Hindlimb muscle (tissue), 1 donor: ENCODE data around the gene HIF1A. TPM values are rescaled to one million over a fixed set of nuclear protein-coding genes. Genes with fewer than 3 reads are reported as not detected.
A peak's percentile ranks its signal among the peaks of the same experiment; 100 is the strongest.
"Not testable (repeated sequence)": the region's sequence is repeated elsewhere in the genome, so short reads cannot be mapped to it uniquely, and the experiment has no call there.

ENCODE experiments used
- DNase-seq: peaks from one replicate; pipeline ENCODE4 v3.0.0-alpha.2; 2013
- polyA plus RNA-seq: library from polyadenylated mRNA; unstranded; fragments of 120-200 nt; gene quantifications from one replicate; pipeline ENCODE4 v1.2.1, GENCODE V29; 2013; ENCODE audit not compliant: insufficient read length

The HIF1A gene
- polyA plus RNA-seq, 1 donor = 56.4 TPM

- no peak for DNase-seq
These were observed 20.0 kb upstream of the HIF1A start for GRCh38 chr14:61675291-61675690.

DNA sequence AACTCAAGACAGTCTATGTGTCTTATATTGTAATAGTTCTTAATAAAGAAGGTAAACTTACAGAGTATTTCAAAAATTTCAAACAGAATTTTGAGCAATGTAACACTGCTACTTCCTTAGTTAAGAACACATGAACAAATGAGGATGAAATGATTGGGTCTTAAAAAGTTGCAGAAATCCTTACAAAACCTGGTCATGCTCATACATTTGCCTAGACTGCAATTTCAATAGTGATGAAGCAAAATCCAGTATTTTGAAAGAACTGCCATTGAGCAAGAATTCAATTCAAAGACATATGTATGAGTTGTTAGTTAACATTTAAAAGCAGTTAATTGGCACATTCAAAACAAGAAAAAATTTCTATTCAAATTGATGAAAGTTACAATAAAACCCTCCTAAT lies 17.8 kb upstream of the HIF1A start:
- DNase-seq = no peak

DNA sequence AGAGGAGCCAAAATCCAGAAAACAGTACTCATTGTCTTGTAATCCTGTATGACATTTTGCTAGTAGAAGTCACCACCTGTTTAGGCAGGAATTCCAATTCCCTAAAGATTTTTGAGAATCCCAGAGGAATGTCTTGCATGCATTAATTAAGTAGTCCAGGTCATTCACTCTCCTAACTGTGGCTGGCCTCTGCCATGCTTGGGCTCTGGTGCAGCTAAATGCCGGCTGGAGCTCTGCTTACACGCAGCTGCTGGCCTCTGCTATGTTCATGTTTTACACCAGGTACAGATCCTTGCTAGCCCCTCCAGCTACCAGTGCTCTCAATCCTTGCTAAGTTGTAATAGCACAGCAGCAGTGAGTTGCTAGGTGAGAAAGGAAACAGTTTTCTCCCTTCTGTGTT lies 16.3 kb upstream of the HIF1A start:
- no peak for DNase-seq

DNA sequence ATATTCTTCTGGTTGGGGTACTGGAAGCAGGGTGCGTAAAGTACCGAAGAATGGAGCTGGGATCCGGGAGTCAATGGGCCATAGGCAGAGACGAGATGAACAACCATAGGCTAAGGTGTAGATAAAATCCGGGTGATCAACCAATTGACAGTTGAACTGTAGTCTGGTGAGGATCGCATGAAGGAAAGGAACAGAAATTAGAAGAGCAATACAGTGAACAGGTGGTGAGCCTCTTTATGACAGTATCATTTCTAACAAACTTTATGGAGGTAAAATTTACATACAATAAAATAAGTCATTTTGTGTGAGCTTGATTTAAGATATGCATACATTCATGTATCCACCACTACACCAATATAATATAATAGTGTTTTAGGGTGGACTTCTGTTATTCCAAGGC lies 13.9 kb upstream of the HIF1A start:
- no peak for DNase-seq

DNA sequence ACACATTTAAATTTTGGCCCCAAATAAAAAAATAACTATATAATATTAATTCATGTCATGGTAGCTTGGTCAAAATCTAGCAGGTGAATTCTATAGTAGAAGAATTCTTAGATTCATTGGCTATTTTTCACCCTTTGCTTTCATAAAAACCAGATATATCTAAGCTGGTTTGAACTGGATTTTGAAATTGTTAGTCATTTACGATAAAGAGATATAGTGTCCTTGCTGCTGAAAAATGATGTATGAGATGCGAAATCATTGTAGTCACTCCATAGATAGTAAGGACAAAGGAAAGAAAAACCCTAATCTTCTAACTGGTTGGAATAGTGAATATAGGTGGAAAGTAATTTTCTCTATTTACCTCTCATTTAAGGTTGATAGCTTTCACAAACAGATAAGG lies 12.2 kb upstream of the HIF1A start:
- no peak for DNase-seq

DNA sequence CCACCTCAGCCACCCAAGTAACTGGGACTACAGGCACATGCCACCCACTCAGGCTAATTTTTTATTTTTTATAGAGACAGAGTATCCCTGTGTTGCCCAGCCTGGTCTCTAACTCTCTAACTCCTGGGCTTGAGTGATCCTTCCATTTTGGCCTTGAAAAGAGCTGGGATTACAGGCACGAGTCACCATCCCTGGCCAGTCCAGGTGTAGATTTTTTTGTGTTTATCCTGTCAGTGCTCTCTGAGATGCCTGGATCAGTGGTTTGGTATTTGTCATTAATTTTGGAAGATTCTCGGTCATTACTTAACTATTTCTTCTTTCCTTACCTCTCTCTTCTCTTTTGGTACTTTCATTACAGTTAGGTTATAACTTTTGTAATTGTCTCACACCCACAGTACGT lies 5.3 kb upstream of the HIF1A start:
- no peak for DNase-seq

- DNase-seq = no peak
These were observed 4.3 kb upstream of the HIF1A start for GRCh38 chr14:61690982-61691381.

GRCh38 chr14:61691495-61691894 lies 3.8 kb upstream of the HIF1A start:
- DNase-seq = no peak

DNA sequence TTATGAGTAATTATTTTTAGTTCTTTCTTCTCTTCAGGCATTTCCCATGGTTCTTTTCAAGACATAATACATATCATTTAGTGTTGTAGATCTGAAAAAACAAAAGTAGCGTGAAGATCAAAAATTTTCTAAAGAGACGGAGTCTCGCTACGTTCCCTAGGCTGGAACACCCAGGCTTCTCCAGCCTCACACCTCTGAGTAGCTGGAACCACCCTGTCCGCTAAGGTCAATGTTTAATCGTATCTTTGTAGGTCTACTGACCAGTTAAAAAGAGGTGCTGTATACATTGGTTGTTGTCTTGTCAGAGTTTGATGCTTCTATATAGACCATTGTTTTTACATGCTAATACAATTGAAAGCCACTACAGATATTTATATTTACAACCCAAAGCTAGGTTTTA lies 1.3 kb upstream of the HIF1A start:
- no peak for DNase-seq

- DNase-seq = peak; percentile 77
These were observed 598 bp downstream of the HIF1A start for GRCh38 chr14:61695695-61696527.

DNA sequence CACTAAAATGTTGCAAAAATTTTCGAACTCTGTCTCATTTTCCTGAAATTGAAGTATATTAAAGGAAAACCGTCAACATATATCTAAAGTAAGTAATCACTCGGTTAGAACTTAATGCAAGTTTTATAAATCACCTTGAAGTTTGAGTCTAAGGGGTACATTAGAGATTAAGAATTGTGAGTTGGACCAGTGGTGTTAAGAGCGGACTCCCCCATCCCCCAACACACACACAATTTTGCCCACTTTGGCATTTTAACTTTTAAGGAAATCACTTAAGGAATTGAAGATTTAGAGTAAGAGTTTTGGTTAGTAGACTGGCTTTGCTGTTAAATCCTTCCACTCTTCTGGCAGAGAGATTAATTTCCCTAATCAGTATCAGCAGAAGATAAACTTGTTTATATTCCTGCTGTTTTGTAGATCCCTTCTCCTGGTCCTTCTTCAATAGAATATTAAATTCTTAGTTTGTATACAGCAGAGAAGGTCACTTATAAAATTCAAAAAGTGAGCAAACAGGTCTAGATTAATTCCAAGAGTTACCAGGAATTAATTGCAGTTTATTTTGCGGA lies 1.5 kb downstream of the HIF1A start:
- DNase-seq = no peak

- DNase-seq = no peak
These were observed 3.1 kb downstream of the HIF1A start for GRCh38 chr14:61698206-61698980.

DNA sequence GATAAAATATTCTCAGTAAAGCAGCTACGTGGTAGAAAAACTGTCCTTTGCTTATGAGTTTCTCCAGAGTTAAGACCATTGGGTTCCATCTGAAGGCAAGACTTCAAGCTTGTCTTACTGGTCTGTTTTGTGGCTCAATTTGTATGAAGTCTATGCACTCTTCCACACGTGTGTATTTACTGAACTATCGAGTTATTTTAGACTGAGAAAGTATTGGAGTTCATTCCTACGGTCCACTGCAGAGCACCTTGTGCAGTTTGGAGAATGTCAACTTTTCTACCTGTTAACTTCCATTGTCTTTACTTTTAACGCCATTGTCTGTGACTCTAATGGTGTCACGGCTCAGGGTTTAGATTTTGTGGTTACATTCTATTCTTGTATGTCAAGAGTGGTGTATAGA lies 3.7 kb downstream of the HIF1A start:
- no peak for DNase-seq

GRCh38 chr14:61700104-61700886 lies 5.0 kb downstream of the HIF1A start:
- no peak for DNase-seq

DNA sequence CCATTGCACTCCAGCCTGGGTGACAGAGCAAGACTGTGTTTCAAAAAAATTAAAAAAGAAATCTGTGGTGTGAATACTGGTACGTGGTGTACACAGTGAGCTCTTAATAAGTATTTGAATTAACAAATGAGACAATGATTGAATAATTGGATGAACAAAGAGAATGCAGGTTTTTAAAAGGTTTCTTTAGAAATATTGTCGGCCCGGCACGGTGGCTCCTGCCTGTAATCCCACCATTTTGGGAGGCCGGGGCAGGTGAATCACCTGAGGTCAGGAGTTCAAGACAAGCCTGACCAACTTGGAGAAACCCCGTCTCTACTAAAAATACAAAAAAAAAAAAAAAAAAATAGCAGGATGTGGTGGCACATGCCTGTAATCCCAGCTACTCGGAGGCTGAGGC lies 6.6 kb downstream of the HIF1A start:
- no peak for DNase-seq

GRCh38 chr14:61703342-61704129 lies 8.2 kb downstream of the HIF1A start:
- DNase-seq = no peak

GRCh38 chr14:61704554-61704953 lies 9.2 kb downstream of the HIF1A start:
- DNase-seq = no peak

GRCh38 chr14:61705017-61705416 lies 9.7 kb downstream of the HIF1A start:
- DNase-seq = no peak

DNA sequence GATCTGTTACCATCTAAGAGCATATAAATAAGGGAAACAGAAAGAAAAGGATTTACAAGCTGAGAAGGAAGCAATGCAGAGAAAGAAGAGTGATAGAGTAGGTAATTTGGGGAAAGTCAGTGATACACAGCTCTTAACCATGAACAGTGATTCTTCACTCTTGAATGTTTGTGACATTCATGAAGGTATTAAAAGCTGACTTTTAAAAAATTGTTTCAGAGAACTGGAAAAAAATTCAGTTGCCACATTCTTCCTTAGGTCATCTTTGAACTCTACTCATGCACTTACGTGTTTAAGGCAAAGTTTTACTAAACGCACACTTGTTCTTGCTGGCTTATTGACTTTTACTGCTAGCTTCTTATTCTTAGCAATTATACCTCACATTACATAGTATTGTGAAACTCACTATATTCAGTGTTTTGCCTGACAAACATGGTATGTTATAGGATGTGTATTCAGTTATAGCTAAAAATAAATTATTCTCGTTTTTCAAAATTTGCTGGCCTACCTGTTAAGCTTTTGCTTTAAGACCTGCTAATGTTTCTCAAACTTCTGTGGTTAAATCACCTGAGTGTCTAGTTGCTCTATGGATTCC lies 10.9 kb downstream of the HIF1A start:
- no peak for DNase-seq

- DNase-seq = not testable (repeated sequence)
These were observed 12.5 kb downstream of the HIF1A start for GRCh38 chr14:61707774-61708173.

DNA sequence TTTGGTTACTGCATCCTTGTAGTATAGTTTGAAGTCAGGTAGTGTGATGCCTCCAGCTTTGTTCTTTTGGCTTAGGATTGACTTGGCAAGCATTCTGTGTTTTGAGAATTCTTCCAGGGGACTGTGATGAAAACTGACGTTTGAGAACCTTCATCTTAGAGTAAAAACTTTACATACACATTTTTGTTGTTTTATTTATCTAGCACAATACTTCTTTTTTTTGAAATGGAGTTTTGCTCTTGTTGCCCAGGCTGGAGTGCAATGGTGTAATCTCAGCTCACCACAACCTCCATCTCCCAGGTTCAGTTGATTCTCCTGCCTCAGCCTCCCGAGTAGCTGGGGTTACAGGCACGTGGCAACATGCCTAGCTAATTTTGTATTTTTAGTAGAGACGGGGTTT lies 13.4 kb downstream of the HIF1A start:
- not testable (repeated sequence) for DNase-seq
